Ecto neural progenitor cell (in vitro differentiated cells): Measurements from ENCODE around the gene TSPAN10.
"Not testable (repeated sequence)": the region's sequence is repeated elsewhere in the genome, so short reads cannot be mapped to it uniquely, and the experiment has no call there.

Experiments used
- DNase-seq: peaks from one replicate; pipeline ENCODE4 v3.0.0-alpha.2; 2018; ENCODE audit warnings: low spot score

Gene TSPAN10

GRCh38 chr17:81662002-81662401 lies 25.0 kb downstream of the TSPAN10 start:
- no peak for DNase-seq

- no peak for DNase-seq
Observed at GRCh38 chr17:81664051-81664470, 27.1 kb downstream of the TSPAN10 start.

GRCh38 chr17:81665205-81666091 lies 28.5 kb downstream of the TSPAN10 start:
- no peak for DNase-seq

GRCh38 chr17:81666092-81666341 lies 29.0 kb downstream of the TSPAN10 start:
- DNase-seq, result no peak

GRCh38 chr17:81666342-81667191 lies 29.6 kb downstream of the TSPAN10 start, which contains the start of the genes CCDC137 and OXLD1:
CCDC137 (plus strand) TSS chr17:81666737; CDS start chr17:81666767, 30 bp downstream.
OXLD1 (minus strand) TSS chr17:81666605; CDS start chr17:81666577, 28 bp downstream.
- peak; percentile 99 for DNase-seq

- DNase-seq, result no peak
Observed at GRCh38 chr17:81667754-81668153, 30.8 kb downstream of the TSPAN10 start.

GRCh38 chr17:81672504-81672903 lies 35.5 kb downstream of the TSPAN10 start:
- DNase-seq, result no peak

- DNase-seq, result no peak
Observed at GRCh38 chr17:81672954-81673353, 36.0 kb downstream of the TSPAN10 start.

GRCh38 chr17:81673561-81674258 lies 36.7 kb downstream of the TSPAN10 start:
- no peak for DNase-seq

- not testable (repeated sequence) for DNase-seq
Observed at GRCh38 chr17:81675515-81676221, 38.7 kb downstream of the TSPAN10 start.

- DNase-seq, result no peak
Observed at GRCh38 chr17:81676906-81677305, 39.9 kb downstream of the TSPAN10 start.

- DNase-seq, result no peak
Observed at GRCh38 chr17:81680150-81680549, 43.2 kb downstream of the TSPAN10 start.

GRCh38 chr17:81681672-81682071 lies 44.7 kb downstream of the TSPAN10 start:
- no peak for DNase-seq

- no peak for DNase-seq
Observed at GRCh38 chr17:81682565-81683207, 45.7 kb downstream of the TSPAN10 start.

- DNase-seq, result no peak
Observed at GRCh38 chr17:81683208-81683583, 46.2 kb downstream of the TSPAN10 start.

GRCh38 chr17:81683584-81684441 lies 46.8 kb downstream of the TSPAN10 start, which contains the start of the genes ARL16 and HGS:
ARL16 (minus strand) TSS chr17:81683797; CDS start chr17:81683753, 44 bp downstream.
HGS (plus strand) TSS chr17:81684011; CDS start chr17:81684067, 56 bp downstream.
- DNase-seq, result peak; percentile 100

- no peak for DNase-seq
Observed at GRCh38 chr17:81684442-81684911, 47.5 kb downstream of the TSPAN10 start.

GRCh38 chr17:81685108-81685507 lies 48.1 kb downstream of the TSPAN10 start:
- no peak for DNase-seq

GRCh38 chr17:81686614-81687013 lies 49.6 kb downstream of the TSPAN10 start:
- DNase-seq, result no peak
